CD4-positive, alpha-beta T cell treated with Interferon gamma for 1 hour (primary cell): ENCODE results near the gene ACR.

Source experiments
- DNase-seq: peaks from one replicate; pipeline ENCODE4 v3.0.0-alpha.2; 2020

ACR gene

GRCh38 chr22:50737728-50738648, at the start of gene ACR:
Gene ACR (plus strand): TSS chr22:50738204. CDS start chr22:50738236, 32 bp downstream.
- no peak for DNase-seq

- DNase-seq = no peak
These were observed 49.6 kb upstream of the ACR start for GRCh38 chr22:50688448-50688847.

GRCh38 chr22:50691521-50691920, 46.5 kb upstream of the ACR start:
- no peak for DNase-seq

- DNase-seq = no peak
These were observed 44.5 kb upstream of the ACR start for GRCh38 chr22:50693462-50693861.

GRCh38 chr22:50694099-50694605, 43.9 kb upstream of the ACR start:
- DNase-seq = no peak

GRCh38 chr22:50694766-50695420, 43.1 kb upstream of the ACR start:
- no peak for DNase-seq

GRCh38 chr22:50695421-50696250, 42.4 kb upstream of the ACR start:
- DNase-seq = no peak

GRCh38 chr22:50696251-50696798, 41.7 kb upstream of the ACR start:
- no peak for DNase-seq

- no peak for DNase-seq
These were observed 41.0 kb upstream of the ACR start for GRCh38 chr22:50696799-50697561.

- no peak for DNase-seq
These were observed 40.1 kb upstream of the ACR start for GRCh38 chr22:50697667-50698506.

- DNase-seq = no peak
These were observed 39.5 kb upstream of the ACR start for GRCh38 chr22:50698546-50698945.

GRCh38 chr22:50699001-50699755, 38.8 kb upstream of the ACR start:
- DNase-seq = no peak

- no peak for DNase-seq
These were observed 38.1 kb upstream of the ACR start for GRCh38 chr22:50699756-50700386.

GRCh38 chr22:50700387-50701075, 37.5 kb upstream of the ACR start:
- DNase-seq = no peak

GRCh38 chr22:50701076-50701419, 37.0 kb upstream of the ACR start:
- DNase-seq = no peak

GRCh38 chr22:50701428-50702154, 36.4 kb upstream of the ACR start:
- DNase-seq = no peak

- DNase-seq = no peak
These were observed 35.7 kb upstream of the ACR start for GRCh38 chr22:50702261-50702671.
